GM13977 (cell line): Measurements from ENCODE around the gene NLRC3.
A peak's percentile ranks its signal among the peaks of the same experiment; 100 is the strongest.

Source experiments
- DNase-seq: peaks from one replicate; pipeline ENCODE4 v3.0.0; 2012; ENCODE audit warnings: low spot score
- CTCF ChIP-seq: IDR thresholded peaks from 2 replicates; pipeline ENCODE4 v1.5.1; 2012; ENCODE audit warnings: mild to moderate bottlenecking, control low read depth; ENCODE audit not compliant: insufficient read depth; ENCODE audit errors: extremely low read depth, missing control alignments
- in situ Hi-C: fragments of 300-500 bp; cut with MboI; formaldehyde crosslinking; loops from one replicate; pipeline ENCODE4 v1.12.0; 2022; ENCODE audit warnings: low sequenced_read_pairs, low pct_unique_long_range_greater_than_20kb, mixed read lengths, inconsistent platforms; ENCODE audit not compliant: unreplicated experiment

NLRC3 gene

DNA sequence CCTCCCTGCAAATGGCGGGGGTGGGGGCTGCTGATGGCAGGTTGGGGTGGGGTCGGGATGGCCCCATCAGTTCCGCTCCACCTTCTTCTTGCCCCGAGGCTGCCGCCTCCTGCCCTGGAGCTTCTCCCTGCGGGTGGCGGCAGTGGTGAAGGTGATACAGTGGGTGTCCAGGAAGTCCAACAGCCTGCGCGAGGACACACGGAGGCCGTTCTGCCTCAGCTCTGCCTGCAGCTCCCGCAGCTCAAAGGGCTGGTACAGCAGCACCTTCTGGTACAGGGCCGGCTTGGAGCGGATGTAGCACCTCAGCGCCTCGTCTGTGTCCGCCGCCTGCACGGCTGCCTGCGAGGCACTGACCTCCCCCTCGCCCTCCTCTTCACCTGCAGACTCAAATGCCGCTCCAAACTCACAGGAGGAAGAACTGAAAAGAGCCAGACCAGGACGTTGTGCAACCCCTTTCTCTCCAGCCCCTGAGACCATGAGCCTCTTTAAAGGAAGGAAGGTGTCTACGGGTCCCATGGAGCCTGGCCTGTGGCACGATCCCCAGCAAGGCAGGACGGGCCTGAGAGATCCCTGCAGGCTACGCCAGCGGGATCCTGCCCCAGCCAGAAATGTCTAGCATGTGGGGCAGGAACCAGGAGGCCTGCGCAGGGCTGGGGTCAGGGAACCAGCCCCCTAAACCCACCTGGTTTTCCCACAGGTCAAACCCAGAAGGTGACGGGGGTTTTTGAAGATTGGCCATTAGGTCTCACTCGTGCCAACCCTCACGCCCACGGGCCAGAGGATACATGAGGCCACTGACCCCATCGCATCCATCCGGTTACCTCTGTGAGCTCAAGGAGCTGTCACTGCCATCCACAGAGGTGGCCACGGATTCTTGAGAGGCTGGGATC is 5.3 kb upstream of the NLRC3 start:
- DNase-seq = no peak
- in situ Hi-C loops = no loop called here
- TF ChIP-seq CTCF = no peak

- in situ Hi-C loops = no loop called here
- no peak for TF ChIP-seq CTCF
- no peak for DNase-seq
Measured at GRCh38 chr16:3581392-3581791, 4.2 kb upstream of the NLRC3 start.

- no peak for DNase-seq
- TF ChIP-seq CTCF = no peak
- in situ Hi-C loops = no loop called here
Measured at GRCh38 chr16:3580686-3581085, 3.5 kb upstream of the NLRC3 start.

GRCh38 chr16:3580251-3580651 is 3.0 kb upstream of the NLRC3 start:
- no peak for DNase-seq
- TF ChIP-seq CTCF = no peak
- in situ Hi-C loops = no loop called here

- in situ Hi-C loops = no loop called here
- no peak for TF ChIP-seq CTCF
- no peak for DNase-seq
Measured at GRCh38 chr16:3579776-3580175, 2.6 kb upstream of the NLRC3 start.

GRCh38 chr16:3578610-3579551 is 1.7 kb upstream of the NLRC3 start:
- peak; percentile 81 for DNase-seq
- TF ChIP-seq CTCF = no peak
- in situ Hi-C loops = no loop called here
